ENCODE data around the gene THSD4.

DNA sequence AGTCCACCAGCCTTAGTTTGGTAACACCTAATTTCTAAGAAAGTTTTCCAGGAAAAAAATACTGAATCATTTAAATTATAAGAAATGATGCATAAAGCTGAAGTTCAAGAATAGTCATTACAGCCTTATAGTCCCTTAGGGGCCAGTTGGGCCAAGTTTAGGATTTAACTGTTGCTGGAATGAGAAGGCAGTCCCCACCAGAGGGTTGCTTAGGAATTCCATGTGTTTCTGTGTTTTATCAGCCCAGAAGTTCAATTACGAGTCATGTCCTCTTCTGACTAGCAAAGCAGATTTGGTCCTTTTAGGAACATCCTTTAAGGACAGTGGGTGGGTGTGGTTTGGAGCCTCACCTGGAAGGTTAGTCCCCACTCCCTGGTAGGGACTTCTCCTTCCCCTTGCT, 638.1 kb downstream of the THSD4 start:
- TF ChIP-seq, protein P1, sequence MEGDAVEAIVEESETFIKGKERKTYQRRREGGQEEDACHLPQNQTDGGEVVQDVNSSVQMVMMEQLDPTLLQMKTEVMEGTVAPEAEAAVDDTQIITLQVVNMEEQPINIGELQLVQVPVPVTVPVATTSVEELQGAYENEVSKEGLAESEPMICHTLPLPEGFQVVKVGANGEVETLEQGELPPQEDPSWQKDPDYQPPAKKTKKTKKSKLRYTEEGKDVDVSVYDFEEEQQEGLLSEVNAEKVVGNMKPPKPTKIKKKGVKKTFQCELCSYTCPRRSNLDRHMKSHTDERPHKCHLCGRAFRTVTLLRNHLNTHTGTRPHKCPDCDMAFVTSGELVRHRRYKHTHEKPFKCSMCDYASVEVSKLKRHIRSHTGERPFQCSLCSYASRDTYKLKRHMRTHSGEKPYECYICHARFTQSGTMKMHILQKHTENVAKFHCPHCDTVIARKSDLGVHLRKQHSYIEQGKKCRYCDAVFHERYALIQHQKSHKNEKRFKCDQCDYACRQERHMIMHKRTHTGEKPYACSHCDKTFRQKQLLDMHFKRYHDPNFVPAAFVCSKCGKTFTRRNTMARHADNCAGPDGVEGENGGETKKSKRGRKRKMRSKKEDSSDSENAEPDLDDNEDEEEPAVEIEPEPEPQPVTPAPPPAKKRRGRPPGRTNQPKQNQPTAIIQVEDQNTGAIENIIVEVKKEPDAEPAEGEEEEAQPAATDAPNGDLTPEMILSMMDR (optimal IDR thresholded peaks at IDR 0.05 in 1 of 3, IDR thresholded peaks at IDR 0.05 in 1 of 3, conservative IDR thresholded peaks at IDR 0.05 in 1 of 3; ENCODE audit: extremely low read depth in 1 of 3, insufficient read depth in 2 of 3, low read length in 3 of 3): no peak
- no peak for TF ChIP-seq EZH2 (IDR thresholded peaks at IDR 0.05; ENCODE audit: low read length)
